NCI-H2081 treated with DMSO at 0.1 percent for 48 hours (cell line): ENCODE measurements around the gene NFKBIE.

ENCODE experiments used
- DNase-seq: peaks from one replicate; lab custom pipeline; 2025; lab: John Stamatoyannopoulos, UW

Gene NFKBIE

GRCh38 chr6:44225579-44226325, 39.6 kb downstream of the NFKBIE start:
- no peak for DNase-seq

DNA sequence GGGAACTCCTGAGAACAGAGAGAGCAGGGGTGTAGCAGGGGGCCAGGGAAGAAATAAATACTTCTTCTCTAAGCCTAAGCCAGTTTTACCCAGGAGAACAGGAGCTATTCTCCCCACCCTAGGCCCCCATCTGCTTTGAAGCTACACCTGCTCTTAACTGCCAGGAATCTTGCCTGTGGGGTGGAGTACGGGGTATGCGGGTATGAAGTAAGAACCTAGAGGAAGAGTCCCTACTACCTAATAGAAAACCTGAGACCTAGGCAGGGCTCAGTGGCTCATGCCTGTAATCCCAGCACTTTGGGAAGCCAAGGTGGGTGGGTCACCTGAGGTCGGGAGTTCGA, 40.4 kb downstream of the NFKBIE start:
- DNase-seq = no peak

DNA sequence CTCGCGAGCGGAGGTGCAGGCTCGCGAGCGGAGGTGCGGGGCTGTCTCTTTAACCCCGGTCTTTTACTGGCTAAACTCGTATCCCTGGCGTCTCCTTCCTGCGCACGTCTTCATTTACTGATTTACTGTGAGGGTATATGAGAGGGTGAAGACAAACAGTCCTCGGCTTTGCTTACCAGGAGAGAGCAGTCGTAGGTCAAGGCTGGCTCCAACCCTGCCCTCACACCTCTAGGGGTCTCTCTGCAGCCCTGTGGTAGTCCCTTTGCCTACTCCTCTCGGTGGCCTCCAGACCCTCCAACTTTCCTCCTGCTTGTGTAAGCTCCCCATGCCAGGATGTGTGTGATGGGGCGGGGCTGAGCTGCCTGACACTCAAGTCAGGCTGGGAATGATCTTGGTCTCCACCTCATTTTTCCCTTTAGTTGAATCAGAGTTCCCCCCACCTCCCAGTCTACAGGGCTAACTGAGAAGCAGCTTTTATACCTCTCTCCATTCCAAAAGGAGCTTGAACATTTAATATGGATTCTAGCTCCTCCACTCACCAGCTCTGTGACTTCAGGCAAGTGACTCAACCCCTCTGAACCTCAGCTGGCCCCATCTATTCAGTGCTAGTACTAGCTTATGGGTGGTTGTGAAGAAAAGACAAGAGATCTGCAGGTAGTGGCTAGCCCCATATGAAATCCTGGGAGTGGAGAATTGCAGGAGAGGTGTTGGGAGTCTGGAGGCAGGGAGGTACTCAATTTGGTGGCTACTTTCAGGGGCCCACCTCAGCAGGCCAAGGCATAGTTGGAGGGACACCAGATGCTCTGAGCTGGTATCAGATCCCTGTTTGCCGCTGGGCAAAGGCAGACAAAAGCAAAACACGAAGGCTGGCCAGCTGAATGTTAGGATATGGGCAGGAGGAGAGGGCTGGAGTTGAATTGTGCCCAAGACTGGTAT, 41.1 kb downstream of the NFKBIE start:
- no peak for DNase-seq

GRCh38 chr6:44223319-44224028, 41.9 kb downstream of the NFKBIE start, which contains the start of gene SLC29A1:
Gene SLC29A1, plus strand, starts transcription at chr6:44223595. Its CDS starts 3,719 bp downstream, at chr6:44227314.
- DNase-seq = peak; percentile 24

DNA sequence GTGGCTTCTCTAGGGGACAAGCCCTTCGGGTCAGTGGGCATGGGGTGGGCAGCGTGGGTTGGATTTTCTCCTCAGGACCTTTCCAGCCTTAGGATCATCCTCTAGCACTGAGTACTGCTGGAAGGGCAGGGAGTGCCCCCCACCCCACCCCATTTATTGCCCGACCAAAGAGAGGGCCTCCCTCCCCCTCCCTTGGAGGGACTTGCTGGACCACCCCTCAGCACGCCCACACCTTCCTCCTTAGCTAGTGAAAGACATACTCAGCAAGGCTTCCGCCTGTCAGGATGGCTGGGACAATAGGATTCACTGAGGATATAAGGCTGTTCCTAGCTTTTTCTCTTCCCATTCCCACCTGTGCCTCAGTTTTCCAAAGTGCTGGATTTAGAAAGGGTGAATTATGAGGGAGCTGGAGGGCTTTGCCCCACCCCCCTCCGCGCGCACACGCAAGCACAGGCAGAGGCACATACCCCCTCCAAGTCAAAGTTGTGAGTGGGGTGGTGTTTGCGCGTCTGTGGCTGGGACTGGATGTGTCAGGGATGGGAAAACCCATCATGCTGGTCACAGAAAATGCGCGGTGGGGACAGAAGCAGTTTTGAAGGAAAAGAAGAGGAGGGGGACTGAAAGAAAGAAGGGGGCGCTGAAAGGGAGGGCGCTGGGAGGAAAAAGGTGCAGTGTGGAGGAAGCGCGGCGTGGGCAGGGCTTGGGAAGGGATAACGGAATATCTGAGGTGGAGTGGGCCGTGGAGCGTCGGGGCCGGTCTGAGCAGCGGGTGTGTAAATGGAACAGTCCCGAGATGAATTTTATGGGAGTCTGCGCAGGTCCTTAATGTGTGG, 42.6 kb downstream of the NFKBIE start:
- DNase-seq = no peak

DNA sequence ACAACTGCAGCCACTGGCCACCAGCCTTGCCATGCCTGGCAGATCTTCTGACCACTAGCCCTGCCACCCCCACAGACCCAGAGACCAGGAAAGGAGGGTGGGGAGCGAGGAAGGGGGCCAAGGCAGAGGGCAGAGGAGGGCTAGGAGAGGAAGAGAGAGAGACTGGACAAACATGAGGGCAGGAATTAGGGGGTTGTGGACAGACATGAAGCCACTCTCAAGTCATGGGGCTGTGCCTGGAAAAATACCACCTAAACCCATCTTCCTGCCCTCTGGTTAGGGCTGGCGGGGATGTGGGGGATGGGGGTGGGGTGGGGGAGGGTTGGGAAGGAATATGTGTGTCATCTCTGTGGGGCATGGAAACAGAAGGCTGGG, 43.4 kb downstream of the NFKBIE start:
- DNase-seq = no peak

- DNase-seq = no peak
Measured at GRCh38 chr6:44221291-44221960, 43.9 kb downstream of the NFKBIE start.

GRCh38 chr6:44220913-44221290, 44.4 kb downstream of the NFKBIE start:
- no peak for DNase-seq

DNA sequence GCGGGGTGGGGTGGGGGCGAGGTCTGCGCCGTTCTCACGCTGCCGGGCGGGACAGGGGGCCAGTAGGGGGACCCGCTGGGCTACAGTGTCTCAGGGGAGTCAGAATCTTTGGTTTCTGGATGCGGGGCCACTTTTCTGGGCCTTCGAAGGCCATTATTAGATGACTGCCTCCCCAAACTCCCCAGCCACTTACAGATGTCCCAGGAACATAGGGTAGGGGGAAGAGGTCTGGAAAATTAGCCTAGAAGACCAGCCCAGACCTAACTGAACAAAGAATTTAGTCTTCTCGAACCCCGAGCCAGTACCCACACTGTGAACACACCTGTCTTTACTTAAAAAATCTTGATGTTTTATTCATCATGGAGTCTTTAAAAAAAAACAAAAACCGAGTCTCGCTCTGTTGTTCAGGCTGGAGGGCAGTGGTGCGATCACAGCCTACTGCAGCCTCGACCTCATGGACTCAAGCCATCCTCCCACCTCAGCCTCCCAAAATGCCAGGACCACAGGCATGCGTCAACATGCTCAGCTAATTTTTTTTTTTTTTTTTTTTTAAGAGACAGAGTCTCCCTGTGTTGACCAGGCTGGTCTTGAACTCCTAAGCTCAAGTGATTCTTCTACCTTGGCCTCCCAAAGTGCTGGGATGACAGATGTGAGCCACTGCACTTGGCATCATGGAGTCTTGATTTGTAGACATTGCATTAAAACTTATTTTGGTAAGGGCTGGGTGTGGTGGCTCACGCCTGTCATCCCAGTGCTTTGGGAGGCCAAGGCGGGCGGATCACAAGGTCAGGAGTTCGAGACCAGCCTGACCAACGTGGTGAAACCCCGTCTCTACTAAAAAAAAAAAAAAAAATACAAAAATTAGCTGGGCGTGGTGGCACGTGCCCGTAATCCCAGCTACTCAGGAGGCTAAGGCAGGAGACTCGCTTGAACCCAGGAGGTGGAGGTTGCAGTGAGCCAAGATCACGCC, 45.3 kb downstream of the NFKBIE start:
- no peak for DNase-seq

DNA sequence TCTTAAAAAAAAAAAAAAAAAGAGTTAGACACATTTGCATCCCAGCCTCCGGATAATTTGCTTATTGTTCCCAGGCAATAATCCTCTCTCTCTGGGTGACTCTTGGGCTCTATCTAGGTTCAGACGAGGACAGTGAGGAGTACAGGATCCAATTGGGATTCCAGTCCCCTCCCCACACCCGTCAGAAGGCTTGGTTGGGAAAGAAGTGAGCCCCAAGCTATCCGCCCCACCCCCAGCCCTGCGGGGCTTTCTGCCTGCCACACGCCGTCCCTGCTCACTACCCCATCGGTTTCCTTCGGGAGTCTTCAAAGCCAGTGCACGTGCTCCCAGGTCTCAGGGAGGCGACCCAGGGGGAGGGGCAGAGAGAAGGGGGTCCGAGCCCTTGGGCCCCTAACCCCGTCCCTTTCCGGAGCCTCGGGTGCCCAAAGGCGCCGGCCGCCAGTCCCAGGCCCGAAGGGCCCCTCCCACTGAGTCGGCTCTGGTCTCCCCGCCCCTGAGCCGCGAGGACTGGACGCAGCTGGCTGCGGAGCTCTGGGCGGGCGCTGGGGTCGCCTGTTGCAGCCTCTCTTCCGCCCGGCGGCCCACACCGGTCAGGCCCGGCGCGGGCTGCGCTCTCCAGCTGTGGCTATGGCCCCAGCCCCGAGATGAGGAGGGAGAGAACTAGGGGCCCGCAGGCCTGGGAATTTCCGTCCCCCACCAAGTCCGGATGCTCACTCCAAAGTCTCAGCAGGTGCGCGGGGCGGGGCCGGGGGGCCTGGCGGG, 46.1 kb downstream of the NFKBIE start:
- DNase-seq = no peak

- no peak for DNase-seq
Measured at GRCh38 chr6:44217332-44218143, 47.8 kb downstream of the NFKBIE start.

DNA sequence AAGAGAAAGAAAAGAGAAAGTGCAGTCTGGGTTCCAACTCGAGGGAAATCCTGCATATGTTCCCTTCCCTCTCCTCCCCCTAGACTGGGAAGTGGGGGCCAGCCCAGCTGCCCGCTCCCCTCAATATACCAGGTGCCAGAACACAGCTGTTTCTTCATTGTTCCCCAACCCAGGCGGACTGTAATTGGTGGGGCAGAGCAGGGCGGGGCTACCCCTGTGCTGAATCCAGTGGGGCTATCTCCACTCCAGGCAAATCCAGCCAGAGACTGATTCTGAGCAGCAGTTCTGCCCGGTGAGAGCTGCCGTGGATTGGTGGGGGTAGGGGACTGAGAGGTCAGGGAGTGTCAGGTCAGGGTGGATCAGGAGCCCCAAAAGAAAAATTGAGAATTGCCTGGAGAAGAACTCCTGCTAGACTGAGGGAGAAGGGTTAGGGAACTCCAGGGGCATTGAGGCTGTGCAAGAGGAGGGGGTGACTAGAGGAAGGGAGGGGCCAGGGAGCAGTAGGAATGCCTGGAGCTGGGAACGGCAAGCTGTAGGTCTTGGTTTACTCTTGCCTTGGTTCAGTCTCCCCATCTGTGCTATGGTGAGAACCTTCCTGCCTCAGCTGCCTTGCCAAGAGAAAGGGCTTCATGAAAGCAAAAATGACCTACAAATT, 48.5 kb downstream of the NFKBIE start, which contains the start of gene MYMX:
TSS of gene MYMX (plus strand) at position 250 of the 655 bp plus-strand sequence. CDS start 546 bp downstream, outside the sequence.
- no peak for DNase-seq

GRCh38 chr6:44214307-44214706, 51.0 kb downstream of the NFKBIE start:
- DNase-seq = no peak

- DNase-seq = no peak
Measured at GRCh38 chr6:44211284-44211683, 54.1 kb downstream of the NFKBIE start.
